ENCODE data around the gene CHCHD3.

Gene CHCHD3

GRCh38 chr7:133081599-133082389 lies at the start of gene CHCHD3:
TSS of gene CHCHD3 (minus strand) at chr7:133082090. CDS start at chr7:133081937, 153 bp downstream.
- Histone ChIP-seq H3K27ac (ENCODE audit: extremely low read depth, low read depth, low read length) (peak within 1 kb of the TSS; percentile 70), H3K36me3 (ENCODE audit: control insufficient read depth in 2 of 2, insufficient read depth in 1 of 2, low read length in 2 of 2) (peaks cover 0 to 13% of the 10 kb centered on the region in 2 experiments), H3K4me3 (ENCODE audit: low read depth, low read length) (peak within 1 kb of the TSS; percentile 69), H3K9me3 (ENCODE audit: control insufficient read depth, insufficient read depth, low read depth, low read length) (no peaks in the 10 kb centered on the region), H3K4me1 (ENCODE audit: control insufficient read depth, insufficient read depth, low read length) (peaks cover 4% of the 10 kb centered on the region; the same call in 1 of the 2 replicates)
- ChIA-PET POLR2A (interaction anchor here (0.7 to 1.0 kb wide), 8 partner anchors 10 to 1235 kb away, joined by 3 to 4 read pairs (median 3); partner anchors contain the start of gene SLC35B4), CTCF (no interaction called here)
- TF ChIP-seq ZXDB (tag by site-specific recombination; IDR thresholded peaks at IDR 0.05), result peak; percentile 89
- TF ChIP-seq ELK4 (IDR thresholded peaks at IDR 0.05; ENCODE audit: borderline replicate concordance, low read depth, low read length), result no peak
- no peak for TF ChIP-seq ZNF302 (tag by site-specific recombination; IDR thresholded peaks at IDR 0.05; ENCODE audit: low read depth)
- TF ChIP-seq OSR2 (tag by site-specific recombination; IDR thresholded peaks at IDR 0.05), result 0 out of 2 replicates have a peak, but pooled peaks have one; percentile 26
- TF ChIP-seq ZFP37 (tag by site-specific recombination; IDR thresholded peaks at IDR 0.05), result peak; percentile 82
- peak; percentile 74; the same call in 1 of the 2 replicates for TF ChIP-seq ZNF580 (tag by site-specific recombination; IDR thresholded peaks at IDR 0.05)
- TF ChIP-seq ZNF704 (tag by site-specific recombination; IDR thresholded peaks at IDR 0.05), result no peak
- TF ChIP-seq TSHZ1 (tag by site-specific recombination; IDR thresholded peaks at IDR 0.05; ENCODE audit: borderline replicate concordance), result no peak
- TF ChIP-seq ZNF138 (tag by site-specific recombination; IDR thresholded peaks at IDR 0.05; ENCODE audit: borderline replicate concordance), result no peak
- no peak for TF ChIP-seq RBAK (tag by site-specific recombination; IDR thresholded peaks at IDR 0.05)
- no peak for TF ChIP-seq TCF7L2 (IDR thresholded peaks at IDR 0.05; ENCODE audit: borderline replicate concordance, low read depth, low read length)
- TF ChIP-seq ZNF701 (tag by site-specific recombination; IDR thresholded peaks at IDR 0.05), result no peak
- peak; percentile 79; the same call in 1 of the 2 replicates for TF ChIP-seq SP7 (tag by site-specific recombination; IDR thresholded peaks at IDR 0.05)
- peak; percentile 98 for TF ChIP-seq ZNF501 (tag by site-specific recombination; IDR thresholded peaks at IDR 0.05)
- TF ChIP-seq ZBTB7A (tag by site-specific recombination; IDR thresholded peaks at IDR 0.05; ENCODE audit: low read depth), result peak; percentile 98
- no peak for TF ChIP-seq ZNF670 (tag by site-specific recombination; IDR thresholded peaks at IDR 0.05; ENCODE audit: low read depth)
- TF ChIP-seq ZNF341 (tag by site-specific recombination; IDR thresholded peaks at IDR 0.05; ENCODE audit: low read depth), result 0 out of 2 replicates have a peak, but pooled peaks have one; percentile 10
- TF ChIP-seq ZNF23 (tag by site-specific recombination; IDR thresholded peaks at IDR 0.05; ENCODE audit: borderline replicate concordance), result no peak
- no peak for TF ChIP-seq ZNF488 (tag by site-specific recombination; IDR thresholded peaks at IDR 0.05)
- peak; percentile 32; the same call in 1 of the 2 replicates for TF ChIP-seq ZBTB20 (tag by site-specific recombination; IDR thresholded peaks at IDR 0.05)
- no peak for TF ChIP-seq ZNF274 (IDR thresholded peaks at IDR 0.05; ENCODE audit: low read length)
- no peak for TF ChIP-seq ZNF274 (tag by site-specific recombination; IDR thresholded peaks at IDR 0.05; ENCODE audit: borderline replicate concordance)
- TF ChIP-seq GLIS2 (tag by site-specific recombination; IDR thresholded peaks at IDR 0.05), result peak; percentile 73
- no peak for TF ChIP-seq ZNF791 (tag by site-specific recombination; IDR thresholded peaks at IDR 0.05)
- TF ChIP-seq MEIS1 (CRISPR knock-in tag; IDR thresholded peaks at IDR 0.05; ENCODE audit: borderline replicate concordance), result no peak
- TF ChIP-seq ZBTB6 (tag by site-specific recombination; IDR thresholded peaks at IDR 0.05), result peak; percentile 71; the same call in 1 of the 2 replicates
- no peak for TF ChIP-seq MZF1 (tag by site-specific recombination; IDR thresholded peaks at IDR 0.05; ENCODE audit: borderline replicate concordance)
- peak; percentile 90 for TF ChIP-seq ZNF10 (tag by site-specific recombination; IDR thresholded peaks at IDR 0.05)
